SK-N-SH (cell line): ENCODE results near the gene OR6K2.

Experiments used
- EP300 ChIP-seq, 2 experiments: IDR thresholded peaks; 2 replicates each; pipeline versions ENCODE4 v1.4.0 to v1.6.1; 2012; ENCODE audit warnings: borderline replicate concordance in 1 of 2, low read depth in 1 of 2, low read length in 1 of 2
- FOXJ3 ChIP-seq: sonication (generic); formaldehyde crosslinking; IDR thresholded peaks from 2 replicates; pipeline ENCODE4 v1.5.1; 2020; ENCODE audit warnings: mild to moderate bottlenecking, missing genetic modification reagents
- RAD21 ChIP-seq: IDR thresholded peaks from 2 replicates; pipeline ENCODE4 v1.6.1; 2012; ENCODE audit warnings: mild to moderate bottlenecking, low read length
- TCF12 ChIP-seq: IDR thresholded peaks from 2 replicates; pipeline ENCODE4 v1.4.0; 2012
- TEAD4 ChIP-seq: IDR thresholded peaks from 2 replicates; pipeline ENCODE4 v1.4.0; 2012; ENCODE audit warnings: mild to moderate bottlenecking, borderline replicate concordance; ENCODE audit not compliant: insufficient read depth
- YY1 ChIP-seq: IDR thresholded peaks from 2 replicates; pipeline ENCODE4 v1.4.0; 2012; ENCODE audit warnings: low read depth, mild to moderate bottlenecking
- TF ChIP-seq, protein P1 (sequence below): fragments of 200-600 bp; sonication (generic); IDR thresholded peaks from 2 replicates; pipeline ENCODE4 v1.6.1; 2017; ENCODE audit warnings: antibody characterized with exemption, mild to moderate bottlenecking, moderate library complexity
- TF ChIP-seq, protein P2 (sequence below): fragments of 150-350 bp; IDR thresholded peaks from 2 replicates; pipeline ENCODE4 v1.6.1; 2017; ENCODE audit warnings: antibody characterized with exemption, low read length, low read depth, borderline replicate concordance
- TF ChIP-seq, protein P3 (sequence below): IDR thresholded peaks from 2 replicates; pipeline ENCODE4; 2012

DNA sequence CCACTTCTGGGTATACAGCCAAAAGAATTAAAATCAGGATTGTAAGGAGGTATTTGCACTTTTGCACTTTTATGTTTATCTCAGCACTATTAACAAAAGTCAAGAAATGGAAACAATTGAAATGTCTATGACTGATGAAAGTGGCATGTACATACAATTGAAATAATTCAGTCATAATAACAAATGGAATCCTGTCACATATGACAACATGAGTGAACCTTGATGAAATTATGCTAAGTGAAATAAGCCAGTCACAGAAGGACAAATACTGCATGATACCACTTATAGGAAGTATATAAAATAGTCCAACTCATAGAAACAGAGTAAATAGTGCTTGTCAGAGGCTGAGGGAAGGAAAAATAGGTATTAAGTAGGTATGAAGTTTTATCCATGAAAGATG is 10.6 kb downstream of the OR6K2 start:
- no peak for TF ChIP-seq TEAD4
- TF ChIP-seq, protein P1, sequence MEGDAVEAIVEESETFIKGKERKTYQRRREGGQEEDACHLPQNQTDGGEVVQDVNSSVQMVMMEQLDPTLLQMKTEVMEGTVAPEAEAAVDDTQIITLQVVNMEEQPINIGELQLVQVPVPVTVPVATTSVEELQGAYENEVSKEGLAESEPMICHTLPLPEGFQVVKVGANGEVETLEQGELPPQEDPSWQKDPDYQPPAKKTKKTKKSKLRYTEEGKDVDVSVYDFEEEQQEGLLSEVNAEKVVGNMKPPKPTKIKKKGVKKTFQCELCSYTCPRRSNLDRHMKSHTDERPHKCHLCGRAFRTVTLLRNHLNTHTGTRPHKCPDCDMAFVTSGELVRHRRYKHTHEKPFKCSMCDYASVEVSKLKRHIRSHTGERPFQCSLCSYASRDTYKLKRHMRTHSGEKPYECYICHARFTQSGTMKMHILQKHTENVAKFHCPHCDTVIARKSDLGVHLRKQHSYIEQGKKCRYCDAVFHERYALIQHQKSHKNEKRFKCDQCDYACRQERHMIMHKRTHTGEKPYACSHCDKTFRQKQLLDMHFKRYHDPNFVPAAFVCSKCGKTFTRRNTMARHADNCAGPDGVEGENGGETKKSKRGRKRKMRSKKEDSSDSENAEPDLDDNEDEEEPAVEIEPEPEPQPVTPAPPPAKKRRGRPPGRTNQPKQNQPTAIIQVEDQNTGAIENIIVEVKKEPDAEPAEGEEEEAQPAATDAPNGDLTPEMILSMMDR, result no peak
- no peak for TF ChIP-seq RAD21
- no peak for TF ChIP-seq EP300 (IDR thresholded peaks at IDR 0.05; ENCODE audit: borderline replicate concordance in 1 of 2, low read depth in 1 of 2, low read length in 1 of 2)
- TF ChIP-seq, protein P2, sequence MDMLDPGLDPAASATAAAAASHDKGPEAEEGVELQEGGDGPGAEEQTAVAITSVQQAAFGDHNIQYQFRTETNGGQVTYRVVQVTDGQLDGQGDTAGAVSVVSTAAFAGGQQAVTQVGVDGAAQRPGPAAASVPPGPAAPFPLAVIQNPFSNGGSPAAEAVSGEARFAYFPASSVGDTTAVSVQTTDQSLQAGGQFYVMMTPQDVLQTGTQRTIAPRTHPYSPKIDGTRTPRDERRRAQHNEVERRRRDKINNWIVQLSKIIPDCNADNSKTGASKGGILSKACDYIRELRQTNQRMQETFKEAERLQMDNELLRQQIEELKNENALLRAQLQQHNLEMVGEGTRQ, result no peak
- TF ChIP-seq TCF12, result no peak
- TF ChIP-seq, protein P3, sequence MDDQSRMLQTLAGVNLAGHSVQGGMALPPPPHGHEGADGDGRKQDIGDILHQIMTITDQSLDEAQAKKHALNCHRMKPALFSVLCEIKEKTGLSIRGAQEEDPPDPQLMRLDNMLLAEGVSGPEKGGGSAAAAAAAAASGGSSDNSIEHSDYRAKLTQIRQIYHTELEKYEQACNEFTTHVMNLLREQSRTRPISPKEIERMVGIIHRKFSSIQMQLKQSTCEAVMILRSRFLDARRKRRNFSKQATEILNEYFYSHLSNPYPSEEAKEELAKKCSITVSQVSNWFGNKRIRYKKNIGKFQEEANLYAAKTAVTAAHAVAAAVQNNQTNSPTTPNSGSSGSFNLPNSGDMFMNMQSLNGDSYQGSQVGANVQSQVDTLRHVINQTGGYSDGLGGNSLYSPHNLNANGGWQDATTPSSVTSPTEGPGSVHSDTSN, result no peak
- TF ChIP-seq FOXJ3 (CRISPR knock-in tag), result no peak
- no peak for TF ChIP-seq YY1
